Measurements from ENCODE around the gene MEX3C. TPM values are rescaled to one million over a fixed set of nuclear protein-coding genes. Genes with fewer than 3 reads are reported as not detected.

MEX3C gene
- total and polyA plus RNA-seq, 9 donors: 18.1 to 47.4 (median 33.0) TPM

- H3K27me3 ChIP-seq: no peaks in the 10 kb centered on the region
- no peak for DNase-seq
- no peak overlapping the region for H3K4me3 ChIP-seq
- H3K9me3 ChIP-seq: no peaks in the 10 kb centered on the region
- no peaks in the 10 kb centered on the region for H3K36me3 ChIP-seq
- no peaks in the 10 kb centered on the region for H3K4me1 ChIP-seq (ENCODE audit: insufficient read depth)
- no peak overlapping the region for H3K27ac ChIP-seq
- 93 to 96% (median 94%) methylated on average over 8 of the region's 8 CpGs for WGBS, 3 donors
- intact Hi-C loops (cut with DNase I): no loop called here
- TF ChIP-seq POLR2A (IDR thresholded peaks at IDR 0.05) (no peak), CTCF (IDR thresholded peaks at IDR 0.05) (no peak), EP300 (IDR thresholded peaks at IDR 0.05) (no peak)
Measured at GRCh38 chr18:51138936-51139335, 58.5 kb downstream of the MEX3C start.

- Histone ChIP-seq H3K4me3 (no peak overlapping the region), H3K27ac (no peak overlapping the region), H3K36me3 (no peaks in the 10 kb centered on the region), H3K9me3 (no peaks in the 10 kb centered on the region), H3K4me1 (ENCODE audit: insufficient read depth) (no peaks in the 10 kb centered on the region), H3K27me3 (no peaks in the 10 kb centered on the region)
- DNase-seq: no peak
- TF ChIP-seq EP300 (IDR thresholded peaks at IDR 0.05): no peak
- no peak for TF ChIP-seq CTCF (IDR thresholded peaks at IDR 0.05)
- TF ChIP-seq POLR2A (IDR thresholded peaks at IDR 0.05): no peak
- intact Hi-C loops (cut with DNase I): no loop called here
- 90 to 94% (median 94%) methylated on average over 6 to 7 of the region's 7 CpGs for WGBS, 3 donors
Measured at GRCh38 chr18:51137891-51138290, 59.6 kb downstream of the MEX3C start.

GRCh38 chr18:51137026-51137729 lies 60.3 kb downstream of the MEX3C start:
- TF ChIP-seq POLR2A (IDR thresholded peaks at IDR 0.05) (no peak), CTCF (IDR thresholded peaks at IDR 0.05) (no peak)
- no peak for DNase-seq
- Histone ChIP-seq H3K27ac (no peak overlapping the region), H3K36me3 (no peaks in the 10 kb centered on the region), H3K4me3 (no peak overlapping the region), H3K9me3 (no peaks in the 10 kb centered on the region), H3K27me3 (no peaks in the 10 kb centered on the region), H3K4me1 (ENCODE audit: insufficient read depth) (no peaks in the 10 kb centered on the region)
- intact Hi-C loops (cut with DNase I): no loop called here
- WGBS, 3 donors: 90 to 94% (median 90%) methylated on average over 21 of the region's 21 CpGs

GRCh38 chr18:51135795-51136194 lies 61.7 kb downstream of the MEX3C start:
- Histone ChIP-seq H3K27ac (no peak overlapping the region), H3K9me3 (no peaks in the 10 kb centered on the region), H3K4me3 (no peak overlapping the region), H3K36me3 (no peaks in the 10 kb centered on the region), H3K27me3 (no peaks in the 10 kb centered on the region), H3K4me1 (ENCODE audit: insufficient read depth) (no peaks in the 10 kb centered on the region)
- TF ChIP-seq POLR2A (IDR thresholded peaks at IDR 0.05) (no peak), CTCF (IDR thresholded peaks at IDR 0.05) (no peak), EP300 (IDR thresholded peaks at IDR 0.05) (no peak)
- no peak for DNase-seq
- intact Hi-C loops (cut with DNase I): no loop called here
- 80 to 81% (median 80%) methylated on average over 6 of the region's 6 CpGs for WGBS, 3 donors
